Liver (tissue), 9 donors: ENCODE results near the gene TAS2R43. TPM values are rescaled to one million over a fixed set of nuclear protein-coding genes. Genes with fewer than 3 reads are reported as not detected.
"Not testable (repeated sequence)": the region's sequence is repeated elsewhere in the genome, so short reads cannot be mapped to it uniquely, and the experiment has no call there.

Experiments
- DNase-seq: peaks from one replicate; pipeline ENCODE4 v3.0.0-alpha.2; 2017; ENCODE audit warnings: low spot score
- H3K27ac ChIP-seq, 2 donors: one replicate each; pipeline ENCODE4 v1.7.0; 2013; ENCODE audit warnings: inconsistent platforms in 2 of 2, low read length in 2 of 2, control low read depth in 1 of 2, low read depth in 1 of 2, mild to moderate bottlenecking in 1 of 2
- H3K27me3 ChIP-seq, 4 donors: one replicate each; pipeline versions ENCODE4 v1.6.1 to v1.7.0; 2013; ENCODE audit warnings: low read length in 3 of 4, inconsistent platforms in 1 of 4, mild to moderate bottlenecking in 1 of 4, moderate library complexity in 1 of 4; ENCODE audit not compliant: control insufficient read depth in 4 of 4, insufficient read depth in 4 of 4
- H3K36me3 ChIP-seq, 4 donors: one replicate each; pipeline versions ENCODE4 v1.6.1 to v1.7.0; 2013; ENCODE audit warnings: low read length in 3 of 4, mild to moderate bottlenecking in 3 of 4, low read depth in 1 of 4, moderate library complexity in 1 of 4; ENCODE audit not compliant: control insufficient read depth in 4 of 4, insufficient read depth in 3 of 4
- H3K4me1 ChIP-seq, 4 donors: one replicate each; pipeline versions ENCODE4 v1.6.1 to v1.7.0; 2013; ENCODE audit warnings: low read length in 3 of 4, mild to moderate bottlenecking in 3 of 4, moderate library complexity in 1 of 4; ENCODE audit not compliant: control insufficient read depth in 4 of 4, insufficient read depth in 4 of 4
- H3K4me3 ChIP-seq, 3 donors: one replicate each; pipeline versions ENCODE4 v1.6.1 to v1.7.0; 2013; ENCODE audit warnings: low read length in 3 of 3, control low read depth in 1 of 3, low read depth in 1 of 3, mild to moderate bottlenecking in 1 of 3
- H3K9ac ChIP-seq, 2 donors: one replicate each; pipeline ENCODE4 v1.7.0; 2013; ENCODE audit warnings: low read length in 2 of 2, mild to moderate bottlenecking in 2 of 2, moderate library complexity in 2 of 2, control low read depth in 1 of 2, low read depth in 1 of 2
- H3K9me3 ChIP-seq, 4 donors: one replicate each; pipeline versions ENCODE4 v1.6.1 to v1.7.0; 2013; ENCODE audit warnings: low read length in 3 of 4; ENCODE audit not compliant: control insufficient read depth in 4 of 4
- ATF3 ChIP-seq: IDR thresholded peaks from 2 replicates; pipeline ENCODE4 v1.6.1; 2016; ENCODE audit warnings: antibody characterized with exemption
- CTCF ChIP-seq: fragments of 150-350 bp; IDR thresholded peaks from 2 replicates; pipeline ENCODE4 v1.5.1; 2017; ENCODE audit warnings: improper control_type of control experiment, low read depth, low read length; ENCODE audit not compliant: missing input control
- FOXA1 ChIP-seq: IDR thresholded peaks from 2 replicates; pipeline ENCODE4 v1.6.1; 2016; ENCODE audit warnings: antibody characterized with exemption
- GABPA ChIP-seq, 2 donors: IDR thresholded peaks in 1 of 2; conservative IDR thresholded peaks in 1 of 2; 2 replicates each; pipeline ENCODE4 v1.6.1; 2016; ENCODE audit warnings: antibody characterized with exemption in 2 of 2, mild to moderate bottlenecking in 1 of 2, moderate library complexity in 1 of 2
- JUND ChIP-seq, 2 donors: IDR thresholded peaks; 2 replicates each; pipeline ENCODE4 v1.6.1; 2016; ENCODE audit warnings: antibody characterized with exemption in 2 of 2
- RAD21 ChIP-seq, 2 donors: IDR thresholded peaks; 2 replicates each; pipeline ENCODE4 v1.6.1; 2016; ENCODE audit warnings: antibody characterized with exemption in 2 of 2, mild to moderate bottlenecking in 2 of 2
- REST ChIP-seq: IDR thresholded peaks from 2 replicates; pipeline ENCODE4 v1.6.1; 2016; ENCODE audit warnings: antibody characterized with exemption, mild to moderate bottlenecking
- SP1 ChIP-seq: IDR thresholded peaks from 2 replicates; pipeline ENCODE4 v1.6.1; 2018; ENCODE audit warnings: antibody characterized with exemption, mild to moderate bottlenecking
- TAF1 ChIP-seq: conservative IDR thresholded peaks from 2 replicates; pipeline ENCODE4 v1.6.1; 2016; ENCODE audit warnings: antibody characterized with exemption, mild to moderate bottlenecking
- YY1 ChIP-seq: IDR thresholded peaks from 2 replicates; pipeline ENCODE4 v1.6.1; 2016; ENCODE audit warnings: antibody characterized with exemption, mild to moderate bottlenecking
- ZBTB33 ChIP-seq: IDR thresholded peaks from 2 replicates; pipeline ENCODE4 v1.6.1; 2016; ENCODE audit warnings: antibody characterized with exemption
- WGBS: extraction: QIAGEN DNeasy Blood & Tissue Kit; methylation state at CpG from one replicate; pipeline ENCODE4 v1.1.7; 2013; 5-methylcytosine and 5-hydroxymethylcytosine counted together
- polyA plus RNA-seq, 2 donors: library from polyadenylated mRNA; stranded (reverse) in 1 of 2; unstranded in 1 of 2; fragments of 200-250 nt in 1 of 2; fragments of >200 nt in 1 of 2; fragmentation: Nextera tagmentation in 1 of 2; extraction: Ambion mirVana in 1 of 2; gene quantifications; one replicate each; pipeline versions ENCODE4 v1.2.1 to v1.2.3, GENCODE V29; 2013 to 2015
- total RNA-seq, 2 donors: library from RNA; depleted of rRNA; stranded (reverse); fragments of >200 nt; gene quantifications; one replicate each; pipeline ENCODE4 v1.2.3, GENCODE V29; 2014
- donor health status: healthy.
- donor health status: healthy.
- donor health status: healthy.
- donor health status: healthy.
- donor health status: healthy.

TAS2R43 gene
- total and polyA plus RNA-seq, 4 donors: 0.57 to 3.8 (median 0.84) TPM; not detected in 1

- DNase-seq: no peak
- Histone ChIP-seq H3K4me3 (no peak overlapping the region), H3K27ac (no peak overlapping the region), H3K27me3 (no peaks in the 10 kb centered on the region), H3K9ac (no peak overlapping the region), H3K9me3 (no peaks in the 10 kb centered on the region), H3K4me1 (no peaks in the 10 kb centered on the region), H3K36me3 (no peaks in the 10 kb centered on the region)
- 80% methylated on average over 2 of the region's 2 CpGs for WGBS
- TF ChIP-seq YY1 (no peak), CTCF (no peak), FOXA1 (no peak), SP1 (no peak), JUND (IDR thresholded peaks at IDR 0.05) (no peak), RAD21 (IDR thresholded peaks at IDR 0.05) (no peak), GABPA (IDR thresholded peaks at IDR 0.05 in 1 of 2, conservative IDR thresholded peaks at IDR 0.05 in 1 of 2) (no peak), ZBTB33 (no peak), ATF3 (no peak), TAF1 (no peak)
Observed at GRCh38 chr12:11055306-11055705, 36.8 kb downstream of the TAS2R43 start.

- H3K27me3 ChIP-seq, H3K4me3 ChIP-seq, H3K9ac ChIP-seq, H3K4me1 ChIP-seq, DNase-seq, H3K9me3 ChIP-seq, H3K36me3 ChIP-seq, H3K27ac ChIP-seq: not testable (repeated sequence)
- 98% methylated on average over 7 of the region's 7 CpGs for WGBS
Observed at GRCh38 chr12:11049806-11050531, 42.1 kb downstream of the TAS2R43 start.

GRCh38 chr12:11041366-11041765, 50.7 kb downstream of the TAS2R43 start:
- H3K27me3 ChIP-seq, H3K4me1 ChIP-seq, H3K9me3 ChIP-seq, DNase-seq, H3K9ac ChIP-seq, H3K36me3 ChIP-seq, H3K4me3 ChIP-seq, H3K27ac ChIP-seq: not testable (repeated sequence)
- WGBS: 92% methylated on average over 2 of the region's 2 CpGs
- TF ChIP-seq REST: peak; percentile 24
